HepG2 (cell line): ENCODE data around the gene GRAMD1A. TPM values are rescaled to one million over a fixed set of nuclear protein-coding genes. Genes with fewer than 3 reads are reported as not detected.

Source experiments
- CREB1 ChIP-seq, 2 experiments: fragments of 450-650 bp in 1 of 2; IDR thresholded peaks; 2 replicates each; pipeline ENCODE4 v1.6.1; 2016 to 2017; ENCODE audit warnings: control low read depth in 1 of 2, mild to moderate bottlenecking in 1 of 2, missing compliant biosample characterization in 1 of 2, missing genetic modification characterization in 1 of 2
- FOXK1 ChIP-seq: sonication (generic); formaldehyde crosslinking; IDR thresholded peaks from 2 replicates; pipeline ENCODE4 v1.4.0; 2020; ENCODE audit warnings: low read depth, missing genetic modification reagents, borderline replicate concordance
- HOXA3 ChIP-seq: sonication (generic); formaldehyde crosslinking; IDR thresholded peaks from 2 replicates; pipeline ENCODE4 v1.5.0; 2020; ENCODE audit warnings: missing genetic modification reagents
- SP5 ChIP-seq: IDR thresholded peaks from 2 replicates; pipeline ENCODE4 v1.6.1; 2016; ENCODE audit warnings: low read depth, borderline replicate concordance
- ZBTB3 ChIP-seq: sonication (generic); formaldehyde crosslinking; IDR thresholded peaks from 2 replicates; pipeline ENCODE4 v1.4.0; 2020; ENCODE audit warnings: low read depth, mild to moderate bottlenecking, moderate library complexity, missing genetic modification reagents, borderline replicate concordance
- polyA plus RNA-seq, 8 experiments: library from polyadenylated mRNA; depleted of rRNA in 3 of 8; stranded (reverse) in 7 of 8; unstranded in 1 of 8; fragments of >200 nt; fragmentation: Illumina TruSeq in 4 of 8; extraction: Trizol in 4 of 8; gene quantifications; 2 replicates each; pipeline versions ENCODE4 v1.2.1 to v1.2.3, GENCODE V29; 2011 to 2016; ENCODE audit warnings: low read depth in 4 of 8, missing spikeins in 1 of 8, mixed read lengths in 1 of 8; ENCODE audit not compliant: insufficient read depth in 1 of 8
- total RNA-seq, 5 experiments: library from RNA; depleted of rRNA; stranded (reverse); fragments of >200 nt; fragmentation: Illumina TruSeq; extraction: Trizol; gene quantifications; 2 replicates each; pipeline ENCODE4 v1.2.3, GENCODE V29; 2016; ENCODE audit warnings: low read depth in 1 of 5
- TF ChIP-seq, protein P1 (sequence below): sonication (generic); formaldehyde crosslinking; IDR thresholded peaks from 2 replicates; pipeline ENCODE4 v1.4.0; 2020; ENCODE audit warnings: mild to moderate bottlenecking, missing genetic modification reagents
- TF ChIP-seq, protein P2 (sequence below): IDR thresholded peaks from 2 replicates; pipeline ENCODE4 v1.6.1; 2018; ENCODE audit warnings: missing genetic modification reagents
- TF ChIP-seq, protein P3 (sequence below): sonication (generic); formaldehyde crosslinking; IDR thresholded peaks from 2 replicates; pipeline ENCODE4 v1.4.0; 2020; ENCODE audit warnings: missing genetic modification reagents
- TF ChIP-seq, protein P4 (sequence below): sonication (generic); formaldehyde crosslinking; IDR thresholded peaks from 2 replicates; pipeline ENCODE4 v1.8.1; 2023; ENCODE audit warnings: missing genetic modification reagents, mild to moderate bottlenecking, borderline replicate concordance
- TF ChIP-seq, protein P5 (sequence below): sonication (generic); formaldehyde crosslinking; IDR thresholded peaks from 2 replicates; pipeline ENCODE4 v1.4.0; 2020; ENCODE audit warnings: low read depth, mild to moderate bottlenecking, missing genetic modification reagents

GRAMD1A gene
- total and polyA plus RNA-seq, 2 of the 13 experiments (the other 11 are each of a cell fraction or from before 2014, with no cell fraction given), result 14.7 to 181 TPM

DNA sequence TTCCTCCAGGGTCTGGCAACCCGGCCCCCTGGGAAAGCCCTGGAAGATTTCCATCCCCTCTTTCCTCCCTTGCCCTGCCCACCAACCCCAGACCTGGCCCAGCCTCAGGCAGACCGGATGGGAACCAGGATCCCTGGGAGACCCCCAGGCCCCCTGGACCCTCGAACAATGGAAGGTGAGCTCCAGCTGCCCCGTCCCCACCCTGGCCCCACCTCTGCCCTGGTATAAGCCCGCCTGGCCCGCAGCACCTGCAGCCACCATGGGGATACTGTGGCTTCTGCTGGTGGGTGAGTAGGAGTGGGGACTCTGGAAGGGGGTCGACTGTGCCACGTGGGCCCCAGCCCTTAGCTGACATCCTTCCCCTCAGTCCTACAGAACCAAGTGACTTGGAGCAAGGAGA, 73.8 kb downstream of the GRAMD1A start (continued):
- TF ChIP-seq, protein P1, sequence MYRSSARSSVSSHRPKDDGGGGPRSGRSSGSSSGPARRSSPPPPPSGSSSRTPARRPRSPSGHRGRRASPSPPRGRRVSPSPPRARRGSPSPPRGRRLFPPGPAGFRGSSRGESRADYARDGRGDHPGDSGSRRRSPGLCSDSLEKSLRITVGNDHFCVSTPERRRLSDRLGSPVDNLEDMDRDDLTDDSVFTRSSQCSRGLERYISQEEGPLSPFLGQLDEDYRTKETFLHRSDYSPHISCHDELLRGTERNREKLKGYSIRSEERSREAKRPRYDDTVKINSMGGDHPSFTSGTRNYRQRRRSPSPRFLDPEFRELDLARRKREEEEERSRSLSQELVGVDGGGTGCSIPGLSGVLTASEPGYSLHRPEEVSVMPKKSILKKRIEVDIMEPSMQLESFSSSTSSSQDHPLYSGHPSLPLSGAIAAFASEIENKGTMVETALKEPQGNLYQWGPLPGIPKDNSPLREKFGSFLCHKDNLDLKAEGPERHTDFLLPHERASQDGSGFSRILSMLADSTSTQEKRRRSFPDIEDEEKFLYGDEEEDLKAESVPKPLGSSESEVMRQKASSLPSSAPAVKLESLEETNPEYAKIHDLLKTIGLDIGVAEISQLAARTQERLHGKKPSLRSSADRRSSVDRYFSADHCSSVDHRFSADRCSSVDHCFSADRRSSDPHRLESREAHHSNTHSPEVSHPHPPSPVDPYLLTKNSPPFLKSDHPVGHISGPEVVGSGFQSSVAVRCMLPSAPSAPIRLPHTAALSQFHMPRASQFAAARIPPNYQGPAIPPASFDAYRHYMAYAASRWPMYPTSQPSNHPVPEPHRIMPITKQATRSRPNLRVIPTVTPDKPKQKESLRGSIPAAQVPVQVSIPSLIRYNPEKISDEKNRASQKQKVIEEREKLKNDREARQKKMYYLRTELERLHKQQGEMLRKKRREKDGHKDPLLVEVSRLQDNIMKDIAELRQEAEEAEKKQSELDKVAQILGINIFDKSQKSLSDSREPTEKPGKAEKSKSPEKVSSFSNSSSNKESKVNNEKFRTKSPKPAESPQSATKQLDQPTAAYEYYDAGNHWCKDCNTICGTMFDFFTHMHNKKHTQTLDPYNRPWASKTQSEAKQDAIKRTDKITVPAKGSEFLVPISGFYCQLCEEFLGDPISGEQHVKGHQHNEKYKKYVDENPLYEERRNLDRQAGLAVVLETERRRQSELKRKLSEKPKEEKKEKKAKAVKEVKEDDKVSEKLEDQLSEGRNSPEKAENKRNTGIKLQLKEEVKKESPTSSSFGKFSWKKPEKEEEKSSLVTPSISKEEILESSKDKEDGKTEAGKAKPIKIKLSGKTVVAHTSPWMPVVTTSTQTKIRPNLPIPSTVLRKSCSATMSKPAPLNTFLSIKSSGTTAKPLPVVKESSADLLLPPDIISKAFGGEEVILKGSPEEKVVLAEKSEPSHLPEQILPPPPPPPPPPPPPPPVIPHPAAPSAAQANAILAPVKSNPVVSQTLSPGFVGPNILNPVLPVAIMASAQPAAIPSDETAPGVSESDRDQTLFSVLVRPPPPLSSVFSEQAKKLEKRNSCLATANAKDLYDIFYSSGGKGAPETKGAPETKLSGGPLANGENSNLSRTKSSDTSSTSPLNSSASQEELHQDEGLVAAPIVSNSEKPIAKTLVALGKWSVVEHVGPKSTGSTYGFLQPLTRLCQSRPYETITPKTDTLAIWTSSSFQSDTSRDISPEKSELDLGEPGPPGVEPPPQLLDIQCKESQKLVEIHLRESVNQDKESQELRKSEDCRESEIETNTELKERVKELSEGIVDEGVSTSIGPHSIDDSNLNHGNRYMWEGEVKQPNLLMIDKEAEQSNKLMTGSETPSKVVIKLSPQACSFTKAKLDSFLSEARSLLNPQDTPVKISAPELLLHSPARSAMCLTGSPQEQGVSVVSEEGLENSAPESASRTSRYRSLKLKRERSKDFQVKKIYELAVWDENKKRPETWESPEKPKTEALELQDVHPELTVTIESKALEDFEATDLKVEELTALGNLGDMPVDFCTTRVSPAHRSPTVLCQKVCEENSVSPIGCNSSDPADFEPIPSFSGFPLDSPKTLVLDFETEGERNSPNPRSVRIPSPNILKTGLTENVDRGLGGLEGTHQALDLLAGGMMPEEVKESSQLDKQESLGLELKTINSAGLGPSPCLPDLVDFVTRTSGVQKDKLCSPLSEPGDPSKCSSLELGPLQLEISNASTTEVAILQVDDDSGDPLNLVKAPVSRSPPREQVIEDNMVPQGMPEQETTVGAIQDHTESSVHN (CRISPR knock-in tag), result no peak
- TF ChIP-seq SP5 (no peak), FOXK1 (CRISPR knock-in tag) (no peak), ZBTB3 (no peak), CREB1 (IDR thresholded peaks at IDR 0.05) (no peak), CREB1 (CRISPR knock-in tag; IDR thresholded peaks at IDR 0.05) (no peak), HOXA3 (CRISPR knock-in tag) (no peak)
- TF ChIP-seq, protein P2, sequence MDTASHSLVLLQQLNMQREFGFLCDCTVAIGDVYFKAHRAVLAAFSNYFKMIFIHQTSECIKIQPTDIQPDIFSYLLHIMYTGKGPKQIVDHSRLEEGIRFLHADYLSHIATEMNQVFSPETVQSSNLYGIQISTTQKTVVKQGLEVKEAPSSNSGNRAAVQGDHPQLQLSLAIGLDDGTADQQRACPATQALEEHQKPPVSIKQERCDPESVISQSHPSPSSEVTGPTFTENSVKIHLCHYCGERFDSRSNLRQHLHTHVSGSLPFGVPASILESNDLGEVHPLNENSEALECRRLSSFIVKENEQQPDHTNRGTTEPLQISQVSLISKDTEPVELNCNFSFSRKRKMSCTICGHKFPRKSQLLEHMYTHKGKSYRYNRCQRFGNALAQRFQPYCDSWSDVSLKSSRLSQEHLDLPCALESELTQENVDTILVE (CRISPR knock-in tag), result no peak
- TF ChIP-seq, protein P3, sequence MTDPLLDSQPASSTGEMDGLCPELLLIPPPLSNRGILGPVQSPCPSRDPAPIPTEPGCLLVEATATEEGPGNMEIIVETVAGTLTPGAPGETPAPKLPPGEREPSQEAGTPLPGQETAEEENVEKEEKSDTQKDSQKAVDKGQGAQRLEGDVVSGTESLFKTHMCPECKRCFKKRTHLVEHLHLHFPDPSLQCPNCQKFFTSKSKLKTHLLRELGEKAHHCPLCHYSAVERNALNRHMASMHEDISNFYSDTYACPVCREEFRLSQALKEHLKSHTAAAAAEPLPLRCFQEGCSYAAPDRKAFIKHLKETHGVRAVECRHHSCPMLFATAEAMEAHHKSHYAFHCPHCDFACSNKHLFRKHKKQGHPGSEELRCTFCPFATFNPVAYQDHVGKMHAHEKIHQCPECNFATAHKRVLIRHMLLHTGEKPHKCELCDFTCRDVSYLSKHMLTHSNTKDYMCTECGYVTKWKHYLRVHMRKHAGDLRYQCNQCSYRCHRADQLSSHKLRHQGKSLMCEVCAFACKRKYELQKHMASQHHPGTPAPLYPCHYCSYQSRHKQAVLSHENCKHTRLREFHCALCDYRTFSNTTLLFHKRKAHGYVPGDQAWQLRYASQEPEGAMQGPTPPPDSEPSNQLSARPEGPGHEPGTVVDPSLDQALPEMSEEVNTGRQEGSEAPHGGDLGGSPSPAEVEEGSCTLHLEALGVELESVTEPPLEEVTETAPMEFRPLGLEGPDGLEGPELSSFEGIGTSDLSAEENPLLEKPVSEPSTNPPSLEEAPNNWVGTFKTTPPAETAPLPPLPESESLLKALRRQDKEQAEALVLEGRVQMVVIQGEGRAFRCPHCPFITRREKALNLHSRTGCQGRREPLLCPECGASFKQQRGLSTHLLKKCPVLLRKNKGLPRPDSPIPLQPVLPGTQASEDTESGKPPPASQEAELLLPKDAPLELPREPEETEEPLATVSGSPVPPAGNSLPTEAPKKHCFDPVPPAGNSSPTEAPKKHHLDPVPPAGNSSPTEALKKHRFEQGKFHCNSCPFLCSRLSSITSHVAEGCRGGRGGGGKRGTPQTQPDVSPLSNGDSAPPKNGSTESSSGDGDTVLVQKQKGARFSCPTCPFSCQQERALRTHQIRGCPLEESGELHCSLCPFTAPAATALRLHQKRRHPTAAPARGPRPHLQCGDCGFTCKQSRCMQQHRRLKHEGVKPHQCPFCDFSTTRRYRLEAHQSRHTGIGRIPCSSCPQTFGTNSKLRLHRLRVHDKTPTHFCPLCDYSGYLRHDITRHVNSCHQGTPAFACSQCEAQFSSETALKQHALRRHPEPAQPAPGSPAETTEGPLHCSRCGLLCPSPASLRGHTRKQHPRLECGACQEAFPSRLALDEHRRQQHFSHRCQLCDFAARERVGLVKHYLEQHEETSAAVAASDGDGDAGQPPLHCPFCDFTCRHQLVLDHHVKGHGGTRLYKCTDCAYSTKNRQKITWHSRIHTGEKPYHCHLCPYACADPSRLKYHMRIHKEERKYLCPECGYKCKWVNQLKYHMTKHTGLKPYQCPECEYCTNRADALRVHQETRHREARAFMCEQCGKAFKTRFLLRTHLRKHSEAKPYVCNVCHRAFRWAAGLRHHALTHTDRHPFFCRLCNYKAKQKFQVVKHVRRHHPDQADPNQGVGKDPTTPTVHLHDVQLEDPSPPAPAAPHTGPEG (CRISPR knock-in tag), result no peak
- TF ChIP-seq, protein P4, sequence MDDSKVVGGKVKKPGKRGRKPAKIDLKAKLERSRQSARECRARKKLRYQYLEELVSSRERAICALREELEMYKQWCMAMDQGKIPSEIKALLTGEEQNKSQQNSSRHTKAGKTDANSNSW (CRISPR knock-in tag), result no peak
- TF ChIP-seq, protein P5, sequence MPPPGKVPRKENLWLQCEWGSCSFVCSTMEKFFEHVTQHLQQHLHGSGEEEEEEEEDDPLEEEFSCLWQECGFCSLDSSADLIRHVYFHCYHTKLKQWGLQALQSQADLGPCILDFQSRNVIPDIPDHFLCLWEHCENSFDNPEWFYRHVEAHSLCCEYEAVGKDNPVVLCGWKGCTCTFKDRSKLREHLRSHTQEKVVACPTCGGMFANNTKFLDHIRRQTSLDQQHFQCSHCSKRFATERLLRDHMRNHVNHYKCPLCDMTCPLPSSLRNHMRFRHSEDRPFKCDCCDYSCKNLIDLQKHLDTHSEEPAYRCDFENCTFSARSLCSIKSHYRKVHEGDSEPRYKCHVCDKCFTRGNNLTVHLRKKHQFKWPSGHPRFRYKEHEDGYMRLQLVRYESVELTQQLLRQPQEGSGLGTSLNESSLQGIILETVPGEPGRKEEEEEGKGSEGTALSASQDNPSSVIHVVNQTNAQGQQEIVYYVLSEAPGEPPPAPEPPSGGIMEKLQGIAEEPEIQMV (CRISPR knock-in tag), result no peak
- TF ChIP-seq, all 625 proteins: peak for 0
